GM12872 (cell line): ENCODE data around the gene FANCE.

ENCODE experiments used
- CTCF ChIP-seq: IDR thresholded peaks from 3 replicates; pipeline ENCODE4 v1.5.1; 2011; ENCODE audit warnings: low read depth, mild to moderate bottlenecking, low read length, moderate library complexity; ENCODE audit not compliant: insufficient read depth

The FANCE gene

GRCh38 chr6:35425284-35425683, 26.9 kb upstream of the FANCE start:
- TF ChIP-seq CTCF = no peak

- TF ChIP-seq CTCF = no peak
Observed at GRCh38 chr6:35426074-35426473, 26.1 kb upstream of the FANCE start.

- TF ChIP-seq CTCF = no peak
Observed at GRCh38 chr6:35427435-35427834, 24.7 kb upstream of the FANCE start.

GRCh38 chr6:35427851-35428321, 24.3 kb upstream of the FANCE start:
- no peak for TF ChIP-seq CTCF

- TF ChIP-seq CTCF = no peak
Observed at GRCh38 chr6:35428421-35429149, 23.6 kb upstream of the FANCE start.

- no peak for TF ChIP-seq CTCF
Observed at GRCh38 chr6:35429463-35429862, 22.7 kb upstream of the FANCE start.

GRCh38 chr6:35432291-35432690, 19.8 kb upstream of the FANCE start:
- TF ChIP-seq CTCF = no peak
